ENCODE measurements around the gene LARP1. TPM values are rescaled to one million over a fixed set of nuclear protein-coding genes. Genes with fewer than 3 reads are reported as not detected.

Gene LARP1
- total RNA-seq, 4 donors from 2014 or later, result 79.7 to 128 (median 101) TPM

- WGBS, result 89% methylated on average over 6 of the region's 6 CpGs
- Histone ChIP-seq H3K9me3 (no peaks in the 10 kb centered on the region), H3K4me1 (peaks cover 14 to 21% (median 19%) of the 10 kb centered on the region in 4 donors), H3K27ac (replicated peaks in 1 of 4) (no peak overlapping the region), H3K27me3 (no peaks in the 10 kb centered on the region), H3K36me3 (peaks cover 0 to 42% (median 23%) of the 10 kb centered on the region in 4 donors), H3K4me3 (no peak overlapping the region)
- no peak for DNase-seq (ENCODE audit: extremely low spot score)
- intact Hi-C loops (cut with DNase I), result no loop called here
- TF ChIP-seq CTCF (IDR thresholded peaks at IDR 0.05), result no peak
- TF ChIP-seq EP300 (IDR thresholded peaks at IDR 0.05), result no peak
- no peak for TF ChIP-seq POLR2AphosphoS5 (IDR thresholded peaks at IDR 0.05)
- no peak for TF ChIP-seq POLR2A (IDR thresholded peaks at IDR 0.05; ENCODE audit: low read depth)
These were observed 82.1 kb downstream of the LARP1 start for GRCh38 chr5:154837009-154837901.

DNA sequence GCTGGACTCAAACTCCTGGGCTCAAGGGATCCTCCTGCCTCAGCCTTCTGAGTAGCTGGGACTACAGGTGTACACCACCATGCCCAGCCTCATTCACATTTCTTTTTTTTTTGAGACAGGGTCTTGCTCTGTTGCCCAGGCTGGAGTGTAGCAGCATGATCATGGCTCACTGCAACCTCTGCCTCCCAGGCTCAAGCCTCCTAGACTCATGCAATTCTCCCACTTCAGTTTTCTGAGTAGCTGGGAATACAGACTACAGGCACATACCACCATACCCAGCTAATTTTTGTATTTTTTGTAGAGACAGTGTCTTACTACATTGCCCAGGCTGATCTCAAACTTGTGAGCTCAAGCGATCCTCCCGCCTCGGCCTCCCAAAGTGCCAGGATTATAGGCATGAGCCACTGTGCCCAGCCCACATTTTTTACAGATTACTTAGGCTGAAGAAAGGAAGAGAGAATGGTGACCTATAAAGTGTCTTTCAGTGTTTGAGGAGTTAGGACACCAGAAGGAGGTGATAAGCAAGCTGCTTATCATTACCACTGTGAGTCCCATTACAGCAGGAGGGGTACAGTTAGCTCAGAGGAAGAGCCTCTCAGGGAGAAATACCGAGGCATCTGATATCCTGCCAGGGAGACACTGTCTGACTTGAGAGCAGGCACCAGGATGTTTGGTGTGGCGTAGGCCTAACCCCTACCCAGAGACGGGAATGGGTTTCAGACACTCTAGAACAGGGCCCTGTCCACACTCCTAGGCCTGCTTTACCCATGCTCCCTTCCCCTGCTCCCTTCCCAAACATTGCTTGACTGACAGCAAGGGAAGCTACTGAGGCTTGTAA, 85.5 kb downstream of the LARP1 start:
- H3K4me1 ChIP-seq, result peaks cover 15 to 27% (median 23%) of the 10 kb centered on the region in 4 donors
- H3K4me3 ChIP-seq, result no peak overlapping the region
- no peak for DNase-seq (ENCODE audit: extremely low spot score)
- 82% methylated on average over 6 of the region's 6 CpGs for WGBS
- H3K36me3 ChIP-seq, result peaks cover 0 to 33% (median 22%) of the 10 kb centered on the region in 4 donors
- no peaks in the 10 kb centered on the region for H3K9me3 ChIP-seq
- TF ChIP-seq CTCF (IDR thresholded peaks at IDR 0.05) (no peak), EP300 (IDR thresholded peaks at IDR 0.05) (no peak), POLR2AphosphoS5 (IDR thresholded peaks at IDR 0.05) (no peak), POLR2A (IDR thresholded peaks at IDR 0.05; ENCODE audit: low read depth) (no peak)
- no peak overlapping the region for H3K27ac ChIP-seq (replicated peaks in 1 of 4)
- no peaks in the 10 kb centered on the region for H3K27me3 ChIP-seq
- intact Hi-C loops (cut with DNase I), result no loop called here

DNA sequence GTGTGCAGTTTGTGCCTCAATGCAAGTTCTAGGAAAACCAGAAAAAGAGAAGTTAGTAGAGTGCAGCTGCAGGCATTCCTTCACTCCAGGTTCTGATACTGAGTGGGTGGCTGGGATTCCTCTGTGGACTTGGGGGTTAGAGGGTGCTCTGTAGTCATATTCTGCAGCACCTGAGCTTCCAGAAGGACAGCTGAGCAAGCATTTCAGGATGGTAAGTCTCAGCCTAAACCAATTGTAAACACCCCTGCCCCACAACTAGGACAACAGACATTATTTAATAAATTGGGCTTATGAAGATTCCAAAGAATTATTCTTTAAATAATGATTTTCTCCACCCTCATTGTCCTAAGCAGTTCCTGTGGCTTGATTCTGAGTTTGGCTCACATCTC, 86.1 kb downstream of the LARP1 start:
- peaks cover 10 to 28% (median 20%) of the 10 kb centered on the region in 4 donors for H3K4me1 ChIP-seq
- no peak for DNase-seq (ENCODE audit: extremely low spot score)
- intact Hi-C loops (cut with DNase I), result no loop called here
- H3K4me3 ChIP-seq, result no peak overlapping the region
- no peaks in the 10 kb centered on the region for H3K9me3 ChIP-seq
- H3K27me3 ChIP-seq, result no peaks in the 10 kb centered on the region
- TF ChIP-seq POLR2AphosphoS5 (IDR thresholded peaks at IDR 0.05), result no peak
- TF ChIP-seq POLR2A (IDR thresholded peaks at IDR 0.05; ENCODE audit: low read depth), result no peak
- TF ChIP-seq CTCF (IDR thresholded peaks at IDR 0.05), result no peak
- TF ChIP-seq EP300 (IDR thresholded peaks at IDR 0.05), result no peak
- H3K36me3 ChIP-seq, result peaks cover 0 to 32% (median 21%) of the 10 kb centered on the region in 4 donors
- no peak overlapping the region for H3K27ac ChIP-seq (replicated peaks in 1 of 4)

- Histone ChIP-seq H3K27ac (replicated peaks in 1 of 4) (no peak overlapping the region), H3K36me3 (peaks cover 0 to 19% (median 11%) of the 10 kb centered on the region in 4 donors), H3K4me1 (peaks cover 10 to 42% (median 24%) of the 10 kb centered on the region in 4 donors), H3K9me3 (no peaks in the 10 kb centered on the region), H3K4me3 (no peak overlapping the region), H3K27me3 (no peaks in the 10 kb centered on the region)
- DNase-seq (ENCODE audit: extremely low spot score), result no peak
- intact Hi-C loops (cut with DNase I), result no loop called here
- TF ChIP-seq POLR2AphosphoS5 (IDR thresholded peaks at IDR 0.05), result no peak
- TF ChIP-seq EP300 (IDR thresholded peaks at IDR 0.05), result no peak
- TF ChIP-seq POLR2A (IDR thresholded peaks at IDR 0.05; ENCODE audit: low read depth), result no peak
- WGBS, result 85% methylated on average over 6 of the region's 6 CpGs
These were observed 87.7 kb downstream of the LARP1 start for GRCh38 chr5:154842689-154843530.

All from esophagus muscularis mucosa (tissue), 4 donors.